SK-N-DZ (cell line): ENCODE results near the gene GALNT17.
"Not testable (repeated sequence)": the region's sequence is repeated elsewhere in the genome, so short reads cannot be mapped to it uniquely, and the experiment has no call there.

Source experiments
- DNase-seq: peaks from one replicate; pipeline ENCODE4 v3.0.0-alpha.2; 2015; ENCODE audit warnings: low spot score

GALNT17 gene

GRCh38 chr7:71235253-71235652, 103.3 kb downstream of the GALNT17 start:
- no peak for DNase-seq

GRCh38 chr7:71236230-71237105, 104.5 kb downstream of the GALNT17 start:
- DNase-seq, result no peak

DNA sequence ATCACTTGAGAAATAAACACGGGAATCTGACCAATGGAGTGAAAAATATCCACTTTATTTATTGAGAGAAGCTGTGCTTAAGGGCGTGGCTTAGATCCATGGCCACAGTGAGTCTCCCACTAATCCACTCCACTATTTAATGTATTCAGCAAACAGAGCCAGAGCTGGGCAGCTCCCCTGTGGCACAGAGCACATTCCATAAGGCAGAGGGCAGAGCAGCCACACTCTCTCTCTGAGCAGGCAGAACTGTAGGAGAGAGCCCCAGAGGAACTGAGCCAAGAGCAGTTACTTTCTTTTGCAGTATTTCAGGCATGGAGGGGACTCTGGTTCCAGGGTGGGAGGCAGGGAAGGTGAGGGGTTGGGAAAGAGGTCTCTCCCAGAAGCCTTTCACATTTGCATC, 106.0 kb downstream of the GALNT17 start:
- DNase-seq, result no peak

- no peak for DNase-seq
These were observed 106.8 kb downstream of the GALNT17 start for GRCh38 chr7:71238581-71239295.

- no peak for DNase-seq
These were observed 107.8 kb downstream of the GALNT17 start for GRCh38 chr7:71239586-71240268.

DNA sequence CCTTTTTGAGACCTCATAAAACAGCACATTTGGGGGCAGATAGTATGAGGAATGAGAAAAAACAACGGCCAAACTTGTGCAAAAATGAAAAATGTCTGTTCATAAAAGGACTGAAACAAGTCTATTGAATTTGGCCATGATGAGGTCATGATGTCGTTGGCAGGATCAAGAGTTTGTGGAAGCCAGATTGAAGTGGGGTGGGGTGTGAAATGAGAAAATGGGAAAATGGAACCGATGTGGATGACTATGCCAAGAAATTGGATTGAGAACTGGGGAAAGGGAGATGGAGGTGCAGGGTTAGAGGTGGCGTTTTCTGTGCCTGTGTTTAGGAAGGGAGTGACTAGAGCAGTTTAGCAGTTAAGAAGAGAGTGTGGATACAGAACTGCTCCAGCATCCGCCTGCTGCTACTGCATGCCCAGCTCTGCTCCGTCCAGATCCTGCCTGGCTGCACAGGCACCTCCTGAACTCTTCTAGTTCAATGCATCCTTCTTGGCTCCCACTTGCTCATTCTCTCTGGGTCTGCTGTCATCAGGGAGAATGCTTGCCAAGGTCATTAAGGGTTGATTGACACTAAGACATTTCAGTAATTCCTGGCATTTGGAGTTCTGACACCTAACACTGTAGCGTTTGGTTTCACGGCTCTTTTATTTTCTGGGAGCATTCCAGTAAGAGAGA, 111.9 kb downstream of the GALNT17 start:
- DNase-seq, result no peak

GRCh38 chr7:71245038-71245437, 113.1 kb downstream of the GALNT17 start:
- DNase-seq, result no peak

- DNase-seq, result no peak
These were observed 119.8 kb downstream of the GALNT17 start for GRCh38 chr7:71251706-71252105.

DNA sequence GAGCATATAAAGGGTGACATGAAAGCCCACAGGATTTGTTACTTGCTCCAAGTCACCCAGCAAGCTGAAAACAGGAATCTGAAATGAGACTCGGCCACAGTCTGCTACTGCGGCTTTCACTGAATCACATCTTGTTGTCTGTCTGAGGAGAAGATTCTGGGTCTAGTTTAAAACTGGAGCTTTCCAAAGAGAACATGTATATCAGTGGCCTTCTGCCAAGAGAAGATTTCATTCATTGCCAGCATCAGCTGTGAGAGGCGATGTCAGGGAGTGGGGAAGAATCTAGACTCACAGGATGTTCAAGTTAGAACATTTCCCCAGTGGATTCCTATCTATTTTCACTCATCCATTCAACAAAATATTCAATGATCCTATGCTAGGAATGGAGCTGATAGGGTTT, 122.8 kb downstream of the GALNT17 start:
- no peak for DNase-seq

DNA sequence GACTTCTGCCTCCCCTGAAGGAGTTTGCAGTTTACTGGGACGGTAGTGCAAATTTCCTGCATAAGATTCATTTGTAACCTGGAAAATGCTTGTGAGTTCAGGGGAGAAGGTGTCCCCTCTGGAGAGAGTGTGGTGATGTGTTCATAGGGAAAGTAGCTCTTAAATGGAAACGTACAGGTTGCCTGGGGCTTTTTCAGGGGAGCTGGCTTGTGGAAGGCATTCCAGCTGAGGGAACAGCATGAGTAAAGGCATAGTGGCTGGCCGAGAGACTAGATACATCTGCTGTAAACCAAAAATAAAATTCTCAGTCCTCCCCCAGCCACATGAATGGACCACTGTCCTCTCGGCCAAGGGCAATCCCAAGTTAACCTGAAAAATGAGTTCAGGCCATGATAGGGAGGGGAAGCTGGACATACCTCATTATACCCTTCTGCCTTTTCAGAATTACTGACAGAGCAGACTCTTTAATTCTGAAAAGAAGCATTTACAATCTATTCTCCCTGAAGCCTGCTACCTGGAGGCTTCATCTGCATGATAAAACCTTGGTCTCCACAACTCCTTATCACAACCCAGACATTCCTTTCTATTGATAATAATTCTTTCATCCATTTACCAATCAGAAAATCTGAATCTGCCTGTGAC, 123.7 kb downstream of the GALNT17 start:
- DNase-seq, result no peak

GRCh38 chr7:71261066-71261465, 129.1 kb downstream of the GALNT17 start:
- no peak for DNase-seq

DNA sequence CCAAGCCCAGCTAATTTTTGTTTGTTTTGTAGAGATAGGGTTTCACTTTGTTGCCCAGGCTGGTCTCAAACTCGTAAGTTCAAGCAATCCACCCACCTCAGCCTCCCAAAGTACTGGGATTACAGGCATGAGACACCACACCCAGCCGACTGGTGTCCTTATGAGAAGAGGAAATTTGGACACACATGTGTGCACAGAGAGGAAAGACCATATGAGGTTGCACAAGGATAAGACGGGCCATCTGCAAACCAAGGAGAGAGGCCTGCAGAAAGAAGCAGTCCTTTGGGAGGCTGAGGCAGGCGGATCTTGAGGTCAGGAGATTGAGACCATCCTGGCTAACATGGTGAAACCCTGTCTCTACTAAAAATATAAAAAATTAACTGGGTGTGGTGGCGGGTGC, 130.9 kb downstream of the GALNT17 start:
- not testable (repeated sequence) for DNase-seq

DNA sequence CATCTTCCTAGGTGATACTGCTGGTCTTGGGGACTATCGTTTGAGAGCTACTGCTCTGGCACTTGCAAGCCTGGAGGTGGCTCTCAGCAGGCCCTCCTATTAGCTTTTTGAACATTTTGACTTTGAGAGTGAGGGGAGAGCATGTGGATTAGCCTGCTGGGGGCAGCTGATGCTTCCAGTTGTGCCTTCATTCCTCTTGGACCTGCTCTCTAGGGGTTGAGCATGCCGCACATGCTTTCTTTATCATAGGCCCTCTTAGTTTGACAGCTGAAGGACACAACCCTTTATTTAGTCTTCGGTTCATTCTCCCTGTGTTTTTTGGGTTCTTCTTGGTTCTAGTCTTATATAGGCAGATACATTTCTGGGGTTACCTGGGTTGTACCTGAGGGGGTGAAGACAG, 132.1 kb downstream of the GALNT17 start:
- no peak for DNase-seq

DNA sequence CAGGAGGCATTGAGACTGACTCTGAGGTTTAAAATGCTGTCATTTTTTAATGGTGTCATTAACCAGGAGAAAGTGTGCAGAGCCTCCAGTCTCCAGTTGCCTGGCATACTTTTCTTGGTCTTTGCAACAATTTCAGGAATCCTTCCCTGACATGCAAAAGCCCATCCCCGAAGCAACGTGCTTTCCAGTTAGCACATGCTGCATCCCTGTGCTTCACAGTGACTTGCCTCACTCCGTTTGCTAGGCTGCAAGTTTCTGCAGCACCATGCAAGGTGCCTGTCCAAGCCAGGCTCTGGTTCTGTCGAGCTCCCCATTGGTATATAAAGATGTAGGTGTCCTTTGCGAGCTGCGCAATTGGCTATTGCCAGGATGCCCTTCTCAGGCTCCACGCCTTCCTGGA, 135.0 kb downstream of the GALNT17 start:
- no peak for DNase-seq

GRCh38 chr7:71267734-71268469, 136.0 kb downstream of the GALNT17 start:
- no peak for DNase-seq

DNA sequence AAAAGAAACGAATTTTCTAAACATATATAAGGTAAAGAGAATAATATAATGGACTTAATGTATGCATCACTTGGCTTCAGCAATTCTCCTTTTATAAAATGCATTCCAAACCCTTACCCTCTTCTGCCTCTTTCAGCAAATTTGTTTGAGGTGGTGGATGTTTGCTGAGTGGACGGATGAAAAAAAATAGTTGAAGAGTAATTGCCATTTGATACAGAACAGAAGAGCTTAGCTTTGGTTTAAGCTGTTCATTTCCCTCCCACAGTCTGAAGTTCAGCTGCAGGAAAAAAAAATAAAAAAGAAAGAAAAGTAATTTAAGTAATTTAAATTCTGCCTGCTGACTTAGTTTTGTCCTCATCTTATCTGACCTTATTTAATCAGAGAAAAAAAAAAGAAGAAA, 138.6 kb downstream of the GALNT17 start:
- DNase-seq, result no peak

DNA sequence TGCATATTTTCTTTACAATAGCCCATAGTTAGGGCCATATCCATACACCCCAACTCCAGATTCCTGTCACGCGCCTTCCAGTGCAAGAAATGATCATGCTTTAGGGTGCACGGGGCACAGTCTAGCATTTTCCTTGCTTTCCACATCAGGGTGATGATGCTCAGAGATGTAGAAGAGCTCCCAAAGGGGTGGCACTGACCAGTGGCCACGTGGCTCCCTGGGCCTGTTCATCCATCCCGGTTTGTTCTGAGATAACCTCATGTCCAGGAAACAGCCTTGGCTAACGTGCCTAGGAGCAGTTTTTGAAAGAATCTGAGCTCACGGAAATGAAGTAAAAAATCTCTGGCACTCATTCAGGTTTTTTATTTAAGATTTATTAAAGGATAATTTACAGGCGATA, 139.3 kb downstream of the GALNT17 start:
- DNase-seq, result no peak

DNA sequence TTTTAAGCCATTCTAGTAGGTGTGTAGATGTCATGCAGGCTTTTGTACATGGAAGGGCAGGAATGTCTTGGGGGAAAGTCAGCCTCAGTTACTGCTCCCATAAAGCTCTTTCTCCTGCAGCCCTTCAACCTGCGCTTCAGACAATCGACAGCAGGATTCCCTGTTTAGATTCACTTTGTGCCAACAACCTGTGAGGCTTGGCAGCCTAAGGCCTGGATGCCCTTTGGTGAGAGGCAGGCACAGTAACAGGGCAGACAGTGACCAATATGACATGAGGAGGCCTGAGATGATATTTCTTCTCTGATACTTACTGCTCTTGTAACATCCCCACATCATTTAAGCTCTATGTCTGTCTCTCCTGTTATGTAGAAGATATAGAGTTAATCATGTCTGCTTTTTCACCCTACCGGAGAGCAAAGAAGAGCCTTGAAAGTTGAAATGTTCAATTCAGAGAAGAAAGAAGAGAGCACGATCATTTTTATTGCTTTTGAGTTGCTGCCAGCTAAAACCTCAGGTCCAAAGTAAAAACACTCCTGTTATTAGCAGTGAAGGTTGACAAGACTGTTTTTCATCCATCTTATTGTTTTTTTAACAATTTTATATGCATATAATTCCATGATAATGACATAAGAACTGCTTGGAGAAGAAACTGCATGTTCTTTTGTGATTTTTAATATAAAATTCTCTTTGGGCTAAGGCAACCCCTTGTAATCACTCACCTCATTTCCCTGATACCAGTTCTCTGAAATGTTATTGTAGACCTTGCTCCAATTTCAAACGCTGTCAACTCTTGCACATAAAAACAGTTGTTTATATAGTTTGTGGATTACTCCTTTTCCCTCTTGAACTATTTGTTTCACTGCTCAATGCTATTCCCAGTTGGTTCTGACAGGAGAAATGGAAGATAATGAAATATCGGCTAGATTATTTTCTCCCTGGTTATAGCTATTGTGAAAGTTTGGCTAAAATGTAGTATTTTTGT, 140.9 kb downstream of the GALNT17 start:
- no peak for DNase-seq

- DNase-seq, result no peak
These were observed 146.3 kb downstream of the GALNT17 start for GRCh38 chr7:71278257-71278656.
